HT-29 (cell line): ENCODE results near the gene DHX15. TPM values are rescaled to one million over a fixed set of nuclear protein-coding genes. Genes with fewer than 3 reads are reported as not detected.
"Not testable (repeated sequence)": the region's sequence is repeated elsewhere in the genome, so short reads cannot be mapped to it uniquely, and the experiment has no call there.

Experiments used
- DNase-seq: peaks from one replicate; pipeline ENCODE4 v3.0.0-alpha.2; 2015; ENCODE audit warnings: low spot score
- total RNA-seq: library from RNA; depleted of rRNA; stranded (reverse); fragments of >200 nt; shearing (Covaris generic); gene quantifications from 2 replicates; pipeline ENCODE4 v1.2.3, GENCODE V29; 2014

The DHX15 gene
- total RNA-seq, 1 experiment from 2014 or later: 148 TPM

- no peak for DNase-seq
These were observed 40.0 kb downstream of the DHX15 start for GRCh38 chr4:24544208-24544988.

- DNase-seq: no peak
These were observed 47.3 kb downstream of the DHX15 start for GRCh38 chr4:24537025-24537424.

- DNase-seq: no peak
These were observed 49.0 kb downstream of the DHX15 start for GRCh38 chr4:24535399-24535798.

GRCh38 chr4:24533364-24533763 is 51.0 kb downstream of the DHX15 start:
- no peak for DNase-seq

- no peak for DNase-seq
These were observed 54.8 kb downstream of the DHX15 start for GRCh38 chr4:24529555-24529954.

- no peak for DNase-seq
These were observed 57.0 kb downstream of the DHX15 start for GRCh38 chr4:24527371-24527770.

GRCh38 chr4:24521544-24521943 is 62.8 kb downstream of the DHX15 start:
- DNase-seq: no peak

GRCh38 chr4:24519649-24520048 is 64.7 kb downstream of the DHX15 start:
- no peak for DNase-seq

- no peak for DNase-seq
These were observed 66.7 kb downstream of the DHX15 start for GRCh38 chr4:24517676-24518075.

- DNase-seq: no peak
These were observed 67.4 kb downstream of the DHX15 start for GRCh38 chr4:24516926-24517325.

GRCh38 chr4:24515698-24516097 is 68.7 kb downstream of the DHX15 start:
- no peak for DNase-seq

GRCh38 chr4:24514808-24515207 is 69.5 kb downstream of the DHX15 start:
- DNase-seq: no peak

GRCh38 chr4:24513718-24514117 is 70.6 kb downstream of the DHX15 start:
- DNase-seq: no peak

GRCh38 chr4:24511371-24512063 is 72.8 kb downstream of the DHX15 start:
- DNase-seq: no peak

GRCh38 chr4:24510091-24510490 is 74.3 kb downstream of the DHX15 start:
- no peak for DNase-seq

- no peak for DNase-seq
These were observed 75.8 kb downstream of the DHX15 start for GRCh38 chr4:24508541-24508940.

- DNase-seq: no peak
These were observed 76.9 kb downstream of the DHX15 start for GRCh38 chr4:24507439-24507838.

GRCh38 chr4:24503090-24503489 is 81.3 kb downstream of the DHX15 start:
- not testable (repeated sequence) for DNase-seq

- DNase-seq: no peak
These were observed 87.1 kb downstream of the DHX15 start for GRCh38 chr4:24497221-24497620.

GRCh38 chr4:24496597-24496996 is 87.8 kb downstream of the DHX15 start:
- no peak for DNase-seq

- DNase-seq: no peak
These were observed 89.0 kb downstream of the DHX15 start for GRCh38 chr4:24495388-24495787.

GRCh38 chr4:24489870-24490269 is 94.5 kb downstream of the DHX15 start:
- no peak for DNase-seq
